SU-DHL-6 (cell line): Measurements from ENCODE around the gene IFT43.

Experiments used
- H2AFZ ChIP-seq: fragments of 200-600 bp; sonication (generic); 2 replicates; pipeline ENCODE4 v1.6.1; 2014; ENCODE audit warnings: low read depth, mild to moderate bottlenecking, moderate library complexity, mixed read lengths, antibody characterized with exemption, low read length; ENCODE audit not compliant: severe bottlenecking
- H3F3A ChIP-seq: fragments of 200-600 bp; shearing (Covaris generic); 2 replicates; pipeline ENCODE4 v1.6.0; 2016; ENCODE audit warnings: antibody characterized with exemption, mild to moderate bottlenecking; ENCODE audit not compliant: insufficient read depth
- H3K27ac ChIP-seq: fragments of 200-600 bp; sonication (generic); 2 replicates; pipeline ENCODE4 v1.5.1; 2016; ENCODE audit warnings: low read depth, mild to moderate bottlenecking, low read length, moderate library complexity, mixed read lengths
- H3K27me3 ChIP-seq: fragments of 200-600 bp; sonication (generic), shearing (Covaris generic); 2 replicates; pipeline ENCODE4 v1.6.0; 2014; ENCODE audit warnings: mild to moderate bottlenecking, low read length
- H3K36me3 ChIP-seq: fragments of 200-600 bp; sonication (generic); 2 replicates; pipeline ENCODE4 v1.6.1; 2014; ENCODE audit warnings: mild to moderate bottlenecking, low read length, mixed read lengths
- H3K4me2 ChIP-seq: fragments of 300-600, 200-600 bp; shearing (Covaris generic), sonication (generic); 2 replicates; pipeline ENCODE4 v1.6.0; 2014; ENCODE audit warnings: low read length, low read depth, mild to moderate bottlenecking; ENCODE audit not compliant: poor library complexity, severe bottlenecking
- H3K4me3 ChIP-seq: fragments of 200-600 bp; sonication (generic); 2 replicates; pipeline ENCODE4 v1.5.1; 2014; ENCODE audit warnings: antibody characterized with exemption, low read length, mild to moderate bottlenecking, mixed read lengths; ENCODE audit not compliant: insufficient read depth, poor library complexity, severe bottlenecking
- H3K79me2 ChIP-seq: fragments of 200-600 bp; sonication (generic); 2 replicates; pipeline ENCODE4 v1.6.1; 2014; ENCODE audit warnings: mild to moderate bottlenecking, low read length, moderate library complexity; ENCODE audit not compliant: insufficient read depth
- H3K9ac ChIP-seq: fragments of 200-600 bp; sonication (generic); 2 replicates; pipeline ENCODE4 v1.7.0; 2014; ENCODE audit warnings: mild to moderate bottlenecking, low read length
- H3K9me2 ChIP-seq: fragments of 200-600 bp; sonication (generic); replicated peaks from 2 replicates; pipeline ENCODE4 v1.6.1; 2014; ENCODE audit warnings: low read length; ENCODE audit not compliant: insufficient read depth
- H3K9me3 ChIP-seq: fragments of 200-600 bp; sonication (generic); 2 replicates; pipeline ENCODE4 v1.6.1; 2014; ENCODE audit warnings: low read length, mixed read lengths; ENCODE audit not compliant: insufficient read depth
- H4K20me1 ChIP-seq: fragments of 200-600 bp; sonication (generic); 2 replicates; pipeline ENCODE4 v1.6.1; 2014; ENCODE audit warnings: low read depth, mild to moderate bottlenecking, antibody characterized with exemption, low read length, moderate library complexity, mixed read lengths
- EZH2phosphoT487 ChIP-seq: fragments of 200-600 bp; sonication (generic), shearing (Covaris generic); conservative IDR thresholded peaks from 2 replicates; pipeline ENCODE4 v1.6.1; 2018; ENCODE audit warnings: mild to moderate bottlenecking, antibody characterized with exemption, low read length, moderate library complexity, mixed read lengths
- TF ChIP-seq, protein P1 (sequence below): fragments of 200-600 bp; sonication (generic); IDR thresholded peaks from one replicate; pipeline ENCODE4 v1.5.1; 2017; ENCODE audit warnings: antibody characterized with exemption, mild to moderate bottlenecking, low read length, moderate library complexity; ENCODE audit not compliant: insufficient read depth, poor library complexity, severe bottlenecking

The IFT43 gene

DNA sequence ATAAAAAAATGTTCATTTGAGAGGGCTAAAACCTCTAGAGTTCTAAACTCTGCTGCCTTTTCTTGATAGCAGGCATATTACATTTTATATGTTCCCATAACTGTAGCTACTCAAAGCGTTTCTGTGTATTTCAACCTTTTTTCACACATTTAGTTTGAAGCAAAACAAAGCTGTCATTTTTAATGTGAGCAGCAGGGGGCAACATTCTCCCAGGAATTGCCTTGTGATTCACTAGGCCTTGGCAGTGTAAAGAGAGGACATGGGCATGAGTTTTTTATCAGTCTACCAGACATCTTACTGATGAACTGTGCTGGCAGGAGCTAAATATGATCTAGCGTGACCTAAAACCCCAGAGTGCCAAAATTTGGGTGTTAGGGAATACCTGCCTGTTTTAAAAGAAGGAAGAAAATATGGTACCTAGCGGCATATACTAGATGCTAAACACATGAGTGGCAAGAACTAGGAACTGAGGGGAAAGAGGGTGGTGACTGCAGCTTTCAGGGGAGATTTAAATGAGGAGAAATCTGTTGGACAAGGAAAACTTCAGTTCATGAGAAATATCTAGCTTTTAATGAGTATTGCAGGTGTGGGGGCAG lies 65.3 kb downstream of the IFT43 start:
- no peaks in the 10 kb centered on the region for H3K27me3 ChIP-seq
- no peak overlapping the region for H3K27ac ChIP-seq
- H3K79me2 ChIP-seq: no peaks in the 10 kb centered on the region
- H2AFZ ChIP-seq: no peak overlapping the region
- H3K4me2 ChIP-seq: no peak overlapping the region
- no peaks in the 10 kb centered on the region for H3K36me3 ChIP-seq
- no peaks in the 10 kb centered on the region for H3F3A ChIP-seq
- H3K9me2 ChIP-seq: no peaks in the 10 kb centered on the region
- H4K20me1 ChIP-seq: no peaks in the 10 kb centered on the region; the same call in 1 of the 2 replicates
- no peak overlapping the region for H3K4me3 ChIP-seq
- H3K9ac ChIP-seq: no peak overlapping the region
- no peaks in the 10 kb centered on the region for H3K9me3 ChIP-seq
- no peak for TF ChIP-seq EZH2phosphoT487
- TF ChIP-seq, protein P1, sequence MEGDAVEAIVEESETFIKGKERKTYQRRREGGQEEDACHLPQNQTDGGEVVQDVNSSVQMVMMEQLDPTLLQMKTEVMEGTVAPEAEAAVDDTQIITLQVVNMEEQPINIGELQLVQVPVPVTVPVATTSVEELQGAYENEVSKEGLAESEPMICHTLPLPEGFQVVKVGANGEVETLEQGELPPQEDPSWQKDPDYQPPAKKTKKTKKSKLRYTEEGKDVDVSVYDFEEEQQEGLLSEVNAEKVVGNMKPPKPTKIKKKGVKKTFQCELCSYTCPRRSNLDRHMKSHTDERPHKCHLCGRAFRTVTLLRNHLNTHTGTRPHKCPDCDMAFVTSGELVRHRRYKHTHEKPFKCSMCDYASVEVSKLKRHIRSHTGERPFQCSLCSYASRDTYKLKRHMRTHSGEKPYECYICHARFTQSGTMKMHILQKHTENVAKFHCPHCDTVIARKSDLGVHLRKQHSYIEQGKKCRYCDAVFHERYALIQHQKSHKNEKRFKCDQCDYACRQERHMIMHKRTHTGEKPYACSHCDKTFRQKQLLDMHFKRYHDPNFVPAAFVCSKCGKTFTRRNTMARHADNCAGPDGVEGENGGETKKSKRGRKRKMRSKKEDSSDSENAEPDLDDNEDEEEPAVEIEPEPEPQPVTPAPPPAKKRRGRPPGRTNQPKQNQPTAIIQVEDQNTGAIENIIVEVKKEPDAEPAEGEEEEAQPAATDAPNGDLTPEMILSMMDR: peak; percentile 63

DNA sequence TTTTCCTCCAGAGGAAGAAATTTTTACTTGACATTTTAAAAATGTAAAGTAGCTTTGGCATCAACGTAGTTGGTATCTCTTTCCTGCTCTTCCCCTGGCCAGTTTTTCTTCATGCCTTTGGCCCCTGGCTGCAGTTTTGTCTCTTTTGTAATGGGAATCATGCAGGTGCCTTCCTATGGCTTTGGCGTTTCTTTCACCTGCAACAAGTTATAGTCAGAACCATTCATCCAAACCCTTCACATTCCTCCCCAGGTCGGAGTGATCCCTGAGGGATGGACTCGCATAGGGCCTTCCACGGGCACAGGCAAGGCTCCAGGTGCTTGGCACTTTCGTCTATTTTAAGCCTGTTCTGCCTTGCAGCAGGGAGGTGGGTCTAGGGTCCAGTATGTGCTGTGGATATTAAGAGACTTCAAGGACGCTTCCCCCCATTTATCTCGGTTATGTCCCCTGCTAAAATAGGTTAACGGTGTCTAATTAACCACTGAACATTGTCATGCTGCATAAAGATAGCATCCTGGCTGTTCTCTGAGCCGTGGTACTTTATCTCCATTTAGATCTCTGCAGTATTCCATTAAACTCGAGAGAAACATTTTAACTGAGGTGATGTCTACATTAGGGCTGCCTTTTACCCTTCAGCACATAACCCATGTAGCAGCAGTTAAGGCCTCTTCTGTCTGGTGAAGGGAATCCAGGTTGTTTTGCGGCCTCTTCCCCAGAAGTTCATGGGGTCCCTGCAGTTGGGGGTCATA lies 66.3 kb downstream of the IFT43 start:
- Histone ChIP-seq H4K20me1 (no peaks in the 10 kb centered on the region; the same call in 1 of the 2 replicates), H3K9me2 (no peaks in the 10 kb centered on the region), H3K79me2 (no peaks in the 10 kb centered on the region), H3K36me3 (no peaks in the 10 kb centered on the region), H3K27me3 (no peaks in the 10 kb centered on the region), H3K9ac (no peak overlapping the region), H3K4me3 (no peak overlapping the region), H2AFZ (no peak overlapping the region), H3K4me2 (no peak overlapping the region), H3K27ac (no peak overlapping the region), H3K9me3 (no peaks in the 10 kb centered on the region), H3F3A (no peaks in the 10 kb centered on the region)
- TF ChIP-seq, protein P1: no peak
- no peak for TF ChIP-seq EZH2phosphoT487

DNA sequence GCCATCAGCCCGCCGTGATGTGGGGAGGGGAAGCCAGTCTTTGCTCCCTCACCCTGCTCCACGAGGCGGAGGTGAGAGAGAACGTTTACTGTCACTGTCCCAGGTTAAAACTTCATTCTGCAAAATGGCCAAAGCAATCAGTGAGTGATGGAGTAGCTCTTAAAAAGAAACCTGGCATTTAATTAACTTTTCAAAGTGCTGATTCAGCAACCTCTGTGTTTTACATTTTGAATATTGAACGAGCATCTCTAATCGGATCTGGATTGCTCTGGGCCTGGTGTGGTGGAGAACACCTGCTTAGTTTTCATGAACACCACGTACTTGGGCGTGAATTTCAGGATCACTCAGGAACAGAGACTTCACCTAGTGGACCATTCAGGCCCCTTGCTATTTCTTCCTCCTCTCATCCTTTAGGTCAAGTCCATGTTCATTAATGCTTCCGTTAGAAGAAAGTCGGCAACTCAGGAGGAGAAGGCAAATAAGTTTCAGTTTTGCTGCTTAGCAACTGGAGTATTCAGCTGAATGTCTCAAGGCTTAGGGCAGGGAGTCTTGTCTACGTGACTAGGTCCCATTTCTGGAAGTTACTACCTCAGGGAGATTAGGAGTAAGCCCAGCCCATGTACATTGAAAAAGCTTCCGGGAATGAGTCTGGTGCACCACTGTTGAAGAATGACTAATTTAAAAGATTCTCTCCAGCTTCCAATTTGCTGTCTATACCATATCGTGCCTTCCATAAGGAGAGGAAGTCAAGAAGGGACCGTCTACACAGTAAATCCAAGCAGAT lies 68.2 kb downstream of the IFT43 start:
- no peak overlapping the region for H3K27ac ChIP-seq
- no peaks in the 10 kb centered on the region for H3K9me3 ChIP-seq
- H3K36me3 ChIP-seq: no peaks in the 10 kb centered on the region
- H3K4me3 ChIP-seq: no peak overlapping the region
- H3F3A ChIP-seq: no peaks in the 10 kb centered on the region
- TF ChIP-seq EZH2phosphoT487: no peak
- TF ChIP-seq, protein P1: no peak
- no peak overlapping the region for H2AFZ ChIP-seq
- no peaks in the 10 kb centered on the region for H3K79me2 ChIP-seq
- no peaks in the 10 kb centered on the region; the same call in 1 of the 2 replicates for H4K20me1 ChIP-seq
- H3K27me3 ChIP-seq: no peaks in the 10 kb centered on the region
- H3K4me2 ChIP-seq: no peak overlapping the region
- H3K9ac ChIP-seq: no peak overlapping the region
- H3K9me2 ChIP-seq: no peaks in the 10 kb centered on the region
